Smooth muscle cell of the umbilical artery (primary cell): ENCODE results near the gene TEDDM1. TPM values are rescaled to one million over a fixed set of nuclear protein-coding genes. Genes with fewer than 3 reads are reported as not detected.

Source experiments
- total RNA-seq: library from RNA; depleted of rRNA; stranded (reverse); fragments of >200 nt; gene quantifications from 2 replicates; pipeline ENCODE4 v1.2.3, GENCODE V29; 2014

TEDDM1 gene, protein sequence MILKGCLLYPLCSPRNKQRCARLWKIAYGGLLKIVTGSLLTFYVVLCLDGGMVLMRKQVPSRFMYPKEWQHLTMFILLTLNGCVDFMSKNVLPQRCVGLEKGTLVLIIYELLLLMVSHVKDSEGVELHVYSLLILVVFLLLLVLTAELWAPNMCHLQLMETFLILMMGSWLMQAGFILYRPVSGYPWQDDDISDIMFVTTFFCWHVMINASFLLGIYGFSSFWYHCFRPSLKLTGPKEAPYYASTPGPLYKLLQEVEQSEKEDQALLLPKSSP
- not detected in 2 replicates for total RNA-seq

GRCh38 chr1:182400567-182400966 lies at the start of gene TEDDM1:
Gene TEDDM1 (minus strand): TSS chr1:182400667. CDS start chr1:182400485, 182 bp downstream.

GRCh38 chr1:182450087-182450486 lies 49.6 kb upstream of the TEDDM1 start, which contains the start of gene RGSL1:
Gene RGSL1 (plus strand): TSS chr1:182450146. CDS start chr1:182450166, 20 bp downstream.

DNA sequence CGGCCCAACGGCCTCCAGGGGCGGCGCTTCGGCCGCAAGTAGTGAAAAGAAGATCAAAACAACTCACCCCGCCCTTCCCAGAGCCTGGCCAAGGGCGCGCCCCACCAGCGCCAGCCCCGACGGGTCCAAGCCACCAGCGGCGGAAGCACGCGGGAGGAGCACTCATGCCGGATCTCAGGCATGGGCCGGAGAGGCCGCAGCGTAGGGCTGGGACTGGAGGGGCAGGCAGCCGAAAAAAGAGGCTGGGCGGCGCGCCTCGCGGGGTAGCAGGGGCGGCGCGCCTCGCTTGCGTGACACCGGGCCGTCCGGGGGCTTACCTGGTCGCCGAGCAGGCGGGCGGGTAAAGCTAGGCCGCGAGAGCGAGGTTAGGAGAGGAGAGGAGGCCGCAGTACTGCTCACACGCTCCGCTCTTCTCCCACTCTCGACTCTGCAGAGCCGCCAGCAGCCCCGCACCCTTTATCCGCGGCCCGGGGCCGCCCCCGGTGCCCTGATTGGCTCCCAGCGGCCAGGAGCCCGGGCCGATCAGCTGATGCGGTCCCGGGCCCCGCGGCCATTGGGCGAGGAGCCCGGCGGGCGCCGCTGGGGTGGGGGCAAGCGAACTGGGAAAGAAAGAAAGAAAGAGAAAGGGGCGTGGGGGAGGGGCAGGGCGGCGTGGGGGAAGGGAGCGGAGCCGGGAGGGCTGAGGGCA lies 9.0 kb downstream of the TEDDM1 start, which contains the start of gene GLUL:
TSS of gene GLUL (minus strand) at position 429 of the 688 bp plus-strand sequence. CDS start 3,053 bp downstream, outside the sequence.

Other genes starting within 250 kb of the TEDDM1 start
- 95.9 and 142 TPM in 2 replicates for gene GLUL, start 8.9 kb downstream of the TEDDM1 start, total RNA-seq
- not detected in 2 replicates for gene RGSL1, start 49.5 kb upstream of the TEDDM1 start, total RNA-seq
- gene RNASEL, start 188.6 kb upstream of the TEDDM1 start, total RNA-seq = 6.8 and 13.7 TPM in 2 replicates
- 0.14 and 0.30 TPM in 2 replicates for gene RGS16, start 203.7 kb upstream of the TEDDM1 start, total RNA-seq